IPS DF 6.9 (cell line): ENCODE measurements around the gene TOMM20L.
"Not testable (repeated sequence)": the region's sequence is repeated elsewhere in the genome, so short reads cannot be mapped to it uniquely, and the experiment has no call there.

ENCODE experiments used
- DNase-seq: peaks from one replicate; pipeline ENCODE4 v3.0.0-alpha.2; 2013; ENCODE audit warnings: low read depth, low spot score
- H3K27ac ChIP-seq: one replicate; pipeline ENCODE4 v1.5.1; 2013; ENCODE audit warnings: low read length, control low read depth
- H3K27me3 ChIP-seq: 2 replicates; pipeline ENCODE4 v1.6.1; 2013; ENCODE audit warnings: mild to moderate bottlenecking, low read length; ENCODE audit not compliant: control insufficient read depth, insufficient read depth
- H3K36me3 ChIP-seq: 2 replicates; pipeline ENCODE4 v1.6.1; 2013; ENCODE audit warnings: low read length; ENCODE audit not compliant: control insufficient read depth, insufficient read depth
- H3K4me1 ChIP-seq: 2 replicates; pipeline ENCODE4 v1.6.1; 2013; ENCODE audit warnings: low read length; ENCODE audit not compliant: control insufficient read depth, insufficient read depth
- H3K4me3 ChIP-seq: 2 replicates; pipeline ENCODE4 v1.5.1; 2013; ENCODE audit warnings: mild to moderate bottlenecking, low read length
- H3K9me3 ChIP-seq: 2 replicates; pipeline ENCODE4 v1.6.1; 2013; ENCODE audit warnings: low read length, inconsistent platforms; ENCODE audit not compliant: control insufficient read depth, insufficient read depth
- whole genome bisulfite sequencing: extraction: QIAGEN DNeasy Blood & Tissue Kit; methylation state at CpG from one replicate; pipeline ENCODE4 v1.1.7; 2013; ENCODE audit warnings: mixed read lengths, missing lambda C conversion rate; ENCODE audit not compliant: insufficient read length, insufficient coverage; 5-methylcytosine and 5-hydroxymethylcytosine counted together

The TOMM20L gene

GRCh38 chr14:58395812-58396788, at the start of gene TOMM20L:
Gene TOMM20L (plus strand): TSS chr14:58395930. CDS start chr14:58395958, 28 bp downstream.
- peak; percentile 57 for DNase-seq
- no peaks in the 10 kb centered on the region; the same call in 1 of the 2 replicates for H3K36me3 ChIP-seq
- no CpG with 5 or more reads among the region's 86 CpGs for WGBS
- no peaks in the 10 kb centered on the region for H3K27me3 ChIP-seq
- peaks cover 3% of the 10 kb centered on the region; the same call in 1 of the 2 replicates for H3K4me1 ChIP-seq
- H3K27ac ChIP-seq = no peak within 1 kb of the TSS
- H3K4me3 ChIP-seq = peak within 1 kb of the TSS; percentile 54; the same call in 1 of the 2 replicates
- no peaks in the 10 kb centered on the region for H3K9me3 ChIP-seq

GRCh38 chr14:58353516-58354299, 42.0 kb upstream of the TOMM20L start:
- Histone ChIP-seq H3K27ac (no peak overlapping the region), H3K4me1 (no peaks in the 10 kb centered on the region), H3K27me3 (no peaks in the 10 kb centered on the region), H3K4me3 (no peak overlapping the region), H3K36me3 (no peaks in the 10 kb centered on the region), H3K9me3 (no peaks in the 10 kb centered on the region)
- WGBS = no CpG with 5 or more reads among the region's 4 CpGs
- no peak for DNase-seq

- no CpG with 5 or more reads among the region's 2 CpGs for WGBS
- no peak overlapping the region for H3K4me3 ChIP-seq
- H3K9me3 ChIP-seq = no peaks in the 10 kb centered on the region
- H3K36me3 ChIP-seq = no peaks in the 10 kb centered on the region
- DNase-seq = no peak
- no peaks in the 10 kb centered on the region for H3K4me1 ChIP-seq
- no peak overlapping the region for H3K27ac ChIP-seq
- no peaks in the 10 kb centered on the region for H3K27me3 ChIP-seq
Measured at GRCh38 chr14:58354808-58355207, 40.9 kb upstream of the TOMM20L start.

GRCh38 chr14:58356268-58356667, 39.5 kb upstream of the TOMM20L start:
- Histone ChIP-seq H3K27me3 (no peaks in the 10 kb centered on the region), H3K9me3 (no peaks in the 10 kb centered on the region), H3K4me3 (no peak overlapping the region), H3K4me1 (no peaks in the 10 kb centered on the region), H3K36me3 (no peaks in the 10 kb centered on the region; the same call in 1 of the 2 replicates), H3K27ac (no peak overlapping the region)
- DNase-seq = no peak
- no CpG with 5 or more reads among the region's 1 CpG for WGBS

- not testable (repeated sequence) for H3K27me3 ChIP-seq, H3K27ac ChIP-seq, H3K4me1 ChIP-seq, H3K4me3 ChIP-seq, DNase-seq, H3K9me3 ChIP-seq, H3K36me3 ChIP-seq
- WGBS = no CpG with 5 or more reads among the region's 1 CpG
Measured at GRCh38 chr14:58362272-58362671, 33.5 kb upstream of the TOMM20L start.

- H3K9me3 ChIP-seq = no peaks in the 10 kb centered on the region
- no peak overlapping the region for H3K4me3 ChIP-seq
- no CpG with 5 or more reads among the region's 3 CpGs for WGBS
- H3K36me3 ChIP-seq = peaks cover 3% of the 10 kb centered on the region; the same call in 1 of the 2 replicates
- no peak for DNase-seq
- H3K4me1 ChIP-seq = no peaks in the 10 kb centered on the region
- H3K27me3 ChIP-seq = no peaks in the 10 kb centered on the region
- H3K27ac ChIP-seq = no peak overlapping the region
Measured at GRCh38 chr14:58362798-58363412, 32.8 kb upstream of the TOMM20L start.

- no peak for DNase-seq
- H3K36me3 ChIP-seq = peaks cover 3% of the 10 kb centered on the region; the same call in 1 of the 2 replicates
Measured at GRCh38 chr14:58364316-58364715, 31.4 kb upstream of the TOMM20L start.

GRCh38 chr14:58367296-58367695, 28.4 kb upstream of the TOMM20L start:
- no CpG with 5 or more reads among the region's 3 CpGs for WGBS
- Histone ChIP-seq H3K36me3 (peaks cover 3% of the 10 kb centered on the region; the same call in 1 of the 2 replicates), H3K27me3 (no peaks in the 10 kb centered on the region), H3K9me3 (no peaks in the 10 kb centered on the region), H3K4me3 (no peak overlapping the region), H3K4me1 (no peaks in the 10 kb centered on the region), H3K27ac (no peak overlapping the region)
- no peak for DNase-seq

More at GRCh38 chr14:58364316-58364715, 31.4 kb upstream of the TOMM20L start:
- H3K27me3 ChIP-seq = no peaks in the 10 kb centered on the region
- H3K4me1 ChIP-seq = no peaks in the 10 kb centered on the region
- H3K27ac ChIP-seq = no peak overlapping the region
- no peaks in the 10 kb centered on the region for H3K9me3 ChIP-seq
- H3K4me3 ChIP-seq = no peak overlapping the region
- WGBS = no CpG with 5 or more reads among the region's 4 CpGs

- WGBS = no CpG with 5 or more reads among the region's 1 CpG
- H3K4me3 ChIP-seq = no peak overlapping the region
- peaks cover 3% of the 10 kb centered on the region; the same call in 1 of the 2 replicates for H3K36me3 ChIP-seq
- no peaks in the 10 kb centered on the region for H3K4me1 ChIP-seq
- no peak for DNase-seq
- H3K27me3 ChIP-seq = no peaks in the 10 kb centered on the region
- no peaks in the 10 kb centered on the region for H3K9me3 ChIP-seq
- H3K27ac ChIP-seq = no peak overlapping the region
Measured at GRCh38 chr14:58368956-58369355, 26.8 kb upstream of the TOMM20L start.

GRCh38 chr14:58376791-58377190, 18.9 kb upstream of the TOMM20L start:
- Histone ChIP-seq H3K4me1 (no peaks in the 10 kb centered on the region), H3K4me3 (no peak overlapping the region), H3K36me3 (no peaks in the 10 kb centered on the region), H3K27me3 (no peaks in the 10 kb centered on the region), H3K27ac (no peak overlapping the region), H3K9me3 (no peaks in the 10 kb centered on the region)
- no peak for DNase-seq
